Testis (tissue), 2 donors: Measurements from ENCODE around the gene LMBRD1.

Experiments used
- POLR2A ChIP-seq: fragments of 450-650 bp; IDR thresholded peaks from one replicate; pipeline ENCODE4 v1.6.1; 2017; ENCODE audit warnings: antibody characterized with exemption, mild to moderate bottlenecking, moderate library complexity
- TF ChIP-seq, protein P1 (sequence below), 3 experiments: fragments of 450-650 bp in 2 of 3; fragments of 200-600 bp in 1 of 3; sonication (generic) in 1 of 3; IDR thresholded peaks; one replicate each; pipeline ENCODE4 v1.5.1; 2016 to 2019; ENCODE audit warnings: antibody characterized with exemption in 3 of 3, mild to moderate bottlenecking in 2 of 3, moderate library complexity in 1 of 3

DNA sequence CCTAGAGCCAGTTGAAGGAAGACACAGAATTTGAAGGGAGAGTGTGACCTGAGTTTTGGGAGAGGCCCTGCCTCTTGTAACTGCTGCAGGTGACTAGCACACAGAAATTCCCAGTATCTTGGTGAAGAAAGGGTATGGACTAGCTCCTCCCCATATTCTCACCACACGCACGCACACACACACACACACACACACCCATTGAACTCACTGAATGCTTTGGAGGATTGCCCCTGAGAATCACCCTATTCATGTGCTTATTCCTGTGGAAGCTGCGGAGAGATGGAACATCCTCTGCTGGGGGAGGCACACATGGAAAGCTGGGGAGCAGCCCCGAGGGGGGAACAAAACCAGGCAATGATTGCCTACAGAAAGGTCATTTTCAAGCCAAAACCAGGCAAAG, 6.2 kb upstream of the LMBRD1 start:
- TF ChIP-seq, protein P1, sequence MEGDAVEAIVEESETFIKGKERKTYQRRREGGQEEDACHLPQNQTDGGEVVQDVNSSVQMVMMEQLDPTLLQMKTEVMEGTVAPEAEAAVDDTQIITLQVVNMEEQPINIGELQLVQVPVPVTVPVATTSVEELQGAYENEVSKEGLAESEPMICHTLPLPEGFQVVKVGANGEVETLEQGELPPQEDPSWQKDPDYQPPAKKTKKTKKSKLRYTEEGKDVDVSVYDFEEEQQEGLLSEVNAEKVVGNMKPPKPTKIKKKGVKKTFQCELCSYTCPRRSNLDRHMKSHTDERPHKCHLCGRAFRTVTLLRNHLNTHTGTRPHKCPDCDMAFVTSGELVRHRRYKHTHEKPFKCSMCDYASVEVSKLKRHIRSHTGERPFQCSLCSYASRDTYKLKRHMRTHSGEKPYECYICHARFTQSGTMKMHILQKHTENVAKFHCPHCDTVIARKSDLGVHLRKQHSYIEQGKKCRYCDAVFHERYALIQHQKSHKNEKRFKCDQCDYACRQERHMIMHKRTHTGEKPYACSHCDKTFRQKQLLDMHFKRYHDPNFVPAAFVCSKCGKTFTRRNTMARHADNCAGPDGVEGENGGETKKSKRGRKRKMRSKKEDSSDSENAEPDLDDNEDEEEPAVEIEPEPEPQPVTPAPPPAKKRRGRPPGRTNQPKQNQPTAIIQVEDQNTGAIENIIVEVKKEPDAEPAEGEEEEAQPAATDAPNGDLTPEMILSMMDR (IDR thresholded peaks at IDR 0.05), result no peak
- TF ChIP-seq POLR2A, result no peak
